Retinal pigment epithelial cell (primary cell): Measurements from ENCODE around the gene ALPG.
"Not testable (repeated sequence)": the region's sequence is repeated elsewhere in the genome, so short reads cannot be mapped to it uniquely, and the experiment has no call there.

Experiments used
- DNase-seq: peaks from one replicate; pipeline ENCODE4 v3.0.0-alpha.2; 2010; ENCODE audit warnings: low read depth
- H3K4me3 ChIP-seq: 2 replicates; pipeline ENCODE4 v1.5.1; 2011; ENCODE audit warnings: mild to moderate bottlenecking, low read length, control low read depth, moderate library complexity
- TF ChIP-seq, protein P1 (sequence below): conservative IDR thresholded peaks from 2 replicates; pipeline ENCODE4 v1.5.1; 2011; ENCODE audit warnings: low read depth, low read length, control low read depth, inconsistent platforms

The ALPG gene

DNA sequence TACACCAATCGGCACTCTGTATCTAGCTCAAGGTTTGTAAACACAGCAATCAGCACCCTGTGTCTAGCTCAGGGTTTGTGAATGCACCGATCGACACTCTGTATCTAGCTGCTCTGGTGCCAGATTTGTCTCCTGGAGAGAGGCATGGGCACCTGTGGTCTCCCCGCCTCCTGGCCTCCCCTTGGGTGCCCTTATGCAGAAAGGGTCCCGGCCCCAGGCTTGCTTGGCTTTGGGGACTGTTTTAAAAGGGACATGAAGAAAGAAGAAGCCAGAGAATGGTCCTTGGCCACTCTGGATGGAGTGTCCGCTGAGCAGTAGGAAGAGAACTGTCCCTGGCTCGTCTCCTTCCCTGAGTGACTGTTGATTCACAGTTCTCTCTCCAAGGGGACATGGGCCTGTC lies 39.6 kb upstream of the ALPG start:
- H3K4me3 ChIP-seq = no peak overlapping the region
- no peak for DNase-seq
- TF ChIP-seq, protein P1, sequence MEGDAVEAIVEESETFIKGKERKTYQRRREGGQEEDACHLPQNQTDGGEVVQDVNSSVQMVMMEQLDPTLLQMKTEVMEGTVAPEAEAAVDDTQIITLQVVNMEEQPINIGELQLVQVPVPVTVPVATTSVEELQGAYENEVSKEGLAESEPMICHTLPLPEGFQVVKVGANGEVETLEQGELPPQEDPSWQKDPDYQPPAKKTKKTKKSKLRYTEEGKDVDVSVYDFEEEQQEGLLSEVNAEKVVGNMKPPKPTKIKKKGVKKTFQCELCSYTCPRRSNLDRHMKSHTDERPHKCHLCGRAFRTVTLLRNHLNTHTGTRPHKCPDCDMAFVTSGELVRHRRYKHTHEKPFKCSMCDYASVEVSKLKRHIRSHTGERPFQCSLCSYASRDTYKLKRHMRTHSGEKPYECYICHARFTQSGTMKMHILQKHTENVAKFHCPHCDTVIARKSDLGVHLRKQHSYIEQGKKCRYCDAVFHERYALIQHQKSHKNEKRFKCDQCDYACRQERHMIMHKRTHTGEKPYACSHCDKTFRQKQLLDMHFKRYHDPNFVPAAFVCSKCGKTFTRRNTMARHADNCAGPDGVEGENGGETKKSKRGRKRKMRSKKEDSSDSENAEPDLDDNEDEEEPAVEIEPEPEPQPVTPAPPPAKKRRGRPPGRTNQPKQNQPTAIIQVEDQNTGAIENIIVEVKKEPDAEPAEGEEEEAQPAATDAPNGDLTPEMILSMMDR = no peak

DNA sequence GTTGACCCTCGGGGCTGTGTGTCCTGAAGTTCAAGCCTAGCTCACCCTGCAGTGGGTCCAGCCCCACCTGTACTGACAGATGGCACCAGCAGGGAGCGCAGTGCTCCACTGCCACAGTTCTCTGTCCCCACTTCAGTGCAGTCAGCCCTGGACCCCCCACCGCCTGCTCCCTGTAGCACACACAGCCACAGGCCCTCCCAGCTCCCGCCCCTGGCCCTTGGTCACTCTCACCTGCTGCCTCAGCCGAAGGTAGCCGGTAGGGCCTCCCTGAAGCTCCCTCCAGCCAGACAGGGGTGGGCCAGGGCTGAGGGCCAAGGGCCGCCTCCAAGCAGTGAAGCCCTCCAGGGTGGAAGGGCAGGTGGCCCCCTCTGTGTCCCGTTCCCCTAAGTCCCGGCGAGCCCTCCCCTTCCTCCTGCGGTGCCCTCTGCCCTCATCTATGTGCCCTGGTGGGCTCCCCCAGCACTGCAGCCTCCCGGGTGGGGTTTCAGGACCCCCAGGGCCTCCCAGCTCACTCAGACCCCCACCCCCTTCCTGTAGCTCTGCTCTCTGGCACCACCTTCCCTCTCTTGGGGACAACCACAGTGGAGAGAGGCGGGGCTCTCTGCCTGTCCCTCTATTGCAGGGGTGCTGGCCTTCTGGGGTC lies 38.9 kb upstream of the ALPG start:
- TF ChIP-seq, protein P1 = peak; percentile 21
- DNase-seq = no peak
- no peak overlapping the region for H3K4me3 ChIP-seq

DNA sequence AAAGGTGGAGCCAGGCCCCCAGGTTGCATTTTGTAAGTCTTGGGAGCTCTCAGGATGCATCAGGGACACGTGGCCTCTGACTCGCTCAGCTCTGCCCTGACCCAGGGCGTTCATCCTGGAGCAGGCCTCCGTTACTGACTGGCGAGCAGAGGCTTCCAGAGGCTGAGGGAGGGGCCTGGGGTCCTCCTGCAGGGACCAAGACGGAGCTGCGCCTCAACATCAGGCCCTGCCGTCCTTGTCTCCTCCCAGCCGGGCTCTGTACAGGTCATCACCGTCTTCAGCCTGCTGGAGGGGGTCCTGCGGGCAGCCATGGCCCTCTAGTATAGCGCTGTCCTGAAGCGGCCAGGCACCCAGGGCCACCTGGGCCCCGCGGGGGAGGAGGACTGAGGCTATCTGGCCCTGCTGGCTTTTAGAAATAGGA lies 38.3 kb upstream of the ALPG start:
- H3K4me3 ChIP-seq = no peak overlapping the region
- TF ChIP-seq, protein P1 = no peak
- no peak for DNase-seq

DNA sequence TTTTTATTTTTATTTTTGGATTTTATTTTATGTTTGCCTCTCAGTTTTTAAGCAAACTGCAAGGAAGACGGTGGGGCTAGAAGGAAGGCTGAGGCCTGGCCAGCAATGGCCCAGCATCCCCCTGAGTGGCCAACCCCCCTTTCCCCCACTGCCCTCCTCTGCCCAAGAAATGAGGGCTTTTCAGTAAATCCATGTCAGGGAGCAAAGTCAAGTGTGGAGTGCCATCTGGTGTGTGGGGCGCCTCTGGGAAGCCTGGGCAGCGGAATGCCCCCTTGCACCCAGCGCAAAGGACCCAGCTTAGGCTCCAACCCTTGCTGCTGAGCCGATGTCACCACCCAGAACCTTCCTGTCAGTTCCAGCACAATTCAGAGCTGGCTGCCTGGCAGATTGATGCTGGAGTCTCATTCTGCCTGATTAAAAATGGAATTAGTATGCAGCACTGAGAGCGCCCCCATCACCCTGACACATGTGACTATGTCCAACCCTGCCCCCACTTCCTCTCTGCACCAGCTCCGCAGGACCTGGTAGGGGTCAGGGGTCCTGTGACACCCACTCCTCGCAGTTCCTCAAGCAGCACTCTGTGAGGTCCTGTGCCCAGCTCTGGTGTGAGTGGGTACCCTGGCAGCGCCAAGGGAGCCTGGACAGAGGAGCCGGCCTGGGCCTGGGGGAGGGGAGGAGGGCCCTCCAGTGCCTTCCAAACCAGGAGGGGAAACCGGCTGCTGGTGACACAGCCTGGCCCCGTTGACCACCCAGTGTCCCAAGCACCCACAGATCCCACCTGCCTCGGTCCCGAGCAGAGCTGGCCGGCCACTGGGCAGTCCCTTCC lies 37.3 kb upstream of the ALPG start:
- TF ChIP-seq, protein P1 = no peak
- DNase-seq = no peak
- H3K4me3 ChIP-seq = no peak overlapping the region

DNA sequence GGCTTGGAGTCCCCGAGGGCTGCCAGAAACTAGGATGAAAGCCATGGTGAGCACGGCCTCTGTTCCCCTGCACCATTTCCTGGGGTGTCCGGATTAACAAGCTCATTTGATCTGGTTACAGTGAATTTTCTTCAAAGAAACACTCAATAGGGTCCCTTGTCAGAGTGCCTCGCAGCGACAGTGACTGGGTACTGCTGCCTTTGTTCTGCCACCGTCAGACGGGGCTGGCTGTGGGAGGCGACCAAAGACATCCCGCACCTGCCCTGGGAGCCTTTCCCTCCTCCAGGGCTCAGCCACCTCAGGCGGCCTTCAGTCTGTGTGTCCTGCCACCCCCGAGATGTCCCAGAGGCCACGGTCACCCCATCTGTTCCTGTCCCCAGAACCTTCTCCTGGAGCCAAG lies 36.6 kb upstream of the ALPG start:
- H3K4me3 ChIP-seq, DNase-seq: not testable (repeated sequence)

DNA sequence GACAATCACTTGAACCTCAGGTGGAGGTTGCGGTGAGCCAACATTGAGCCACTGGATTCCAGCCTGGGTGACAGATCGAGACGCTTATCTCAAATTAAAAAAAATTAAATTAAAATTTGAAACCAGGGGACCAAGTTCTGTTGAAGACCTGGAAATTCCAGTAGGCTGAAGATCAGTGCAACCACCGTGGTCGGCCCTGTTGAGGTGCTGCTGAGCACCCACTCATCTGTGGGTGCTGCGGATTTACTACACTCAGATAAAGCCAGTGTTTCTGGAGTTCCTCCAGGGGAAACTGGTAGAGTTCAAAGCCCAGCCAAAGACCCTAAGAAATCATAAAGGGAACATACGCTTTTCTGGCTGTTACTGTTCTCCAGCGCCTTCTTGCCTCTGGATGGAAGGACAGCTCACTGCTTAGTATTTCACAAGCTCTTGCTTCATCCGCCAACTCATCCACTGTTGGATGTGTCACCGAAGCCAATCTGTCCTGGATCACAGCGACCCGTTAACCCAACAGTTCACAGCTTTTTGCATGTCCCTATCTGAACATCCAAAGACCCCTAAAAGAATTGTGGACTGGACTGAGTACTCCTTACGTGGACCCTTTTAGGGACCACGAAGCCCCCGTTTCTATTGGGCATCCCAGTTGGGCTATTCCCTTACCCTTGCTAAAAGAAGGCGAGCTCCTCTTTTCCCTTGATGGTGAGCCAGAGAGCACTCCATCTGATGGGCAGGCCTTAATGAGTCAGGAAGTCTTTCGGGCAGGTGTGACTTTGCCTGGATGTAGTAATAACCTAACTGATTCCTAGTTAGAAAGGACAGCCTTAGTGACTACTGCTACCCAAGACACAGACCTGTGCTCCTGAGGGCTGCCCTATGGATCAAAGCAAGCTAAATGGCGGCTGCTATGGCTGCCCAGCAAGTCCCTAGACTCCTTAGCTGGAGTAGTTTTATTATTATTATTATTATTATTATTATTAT lies 34.1 kb upstream of the ALPG start:
- no peak for DNase-seq
- TF ChIP-seq, protein P1 = no peak
- no peak overlapping the region for H3K4me3 ChIP-seq

DNA sequence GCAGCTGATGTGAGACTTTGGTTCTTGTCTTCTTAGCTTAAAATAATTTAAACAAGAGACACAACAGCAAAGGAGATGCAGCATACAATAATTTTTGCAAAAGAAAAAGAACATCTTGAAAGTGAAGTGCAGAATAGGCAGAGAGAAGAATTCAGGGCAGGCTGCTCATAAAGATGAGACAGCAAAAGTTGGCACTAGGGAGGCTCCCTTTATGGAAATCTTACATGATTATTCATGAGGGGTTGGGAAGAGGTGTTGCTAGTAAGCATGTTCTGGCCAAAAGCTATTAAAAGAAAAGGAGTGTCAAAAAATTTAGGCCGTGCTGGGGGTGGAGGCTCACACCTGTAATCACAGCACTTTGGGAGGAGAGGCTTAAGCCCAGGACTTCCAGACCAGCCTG lies 32.3 kb upstream of the ALPG start:
- DNase-seq = no peak
- TF ChIP-seq, protein P1 = no peak
- no peak overlapping the region for H3K4me3 ChIP-seq
